GM12878 (cell line): ENCODE measurements around the gene ACOT12. TPM values are rescaled to one million over a fixed set of nuclear protein-coding genes. Genes with fewer than 3 reads are reported as not detected.

Experiments
- ATAC-seq: fragments of 200-7000 bp; cut with Tn5 transposase; 3 replicates; pipeline ENCODE4 v1.9.1; 2020; ENCODE audit warnings: mild to moderate bottlenecking, moderate library complexity
- BruUV-seq: library from RNA; stranded (reverse); fragments of 400-500 nt; replicated peaks from 2 replicates; lab custom pipeline; 2021; lab: Mats Ljungman, UMichigan
- CTCF ChIA-PET: fragments of 300-600 bp; sonication (Branson Sonifier 250); formaldehyde crosslinking; extraction: SDS; loops from one replicate; lab custom pipeline; 2021; ENCODE audit warnings: inconsistent platforms; lab: Yijun Ruan, JAX
- POLR2A ChIA-PET: fragments of 350-600 bp; formaldehyde crosslinking; extraction: SDS; loops from one replicate; lab custom pipeline; 2021; ENCODE audit warnings: inconsistent platforms; lab: Charles Lee
- RAD21 ChIA-PET: fragments of 300-600 bp; sonication (Branson Sonifier 250); formaldehyde crosslinking; loops from one replicate; lab custom pipeline; 2023; ENCODE audit warnings: antibody characterized with exemption; ENCODE audit not compliant: unreplicated experiment; lab: Charles Lee
- SMC1A ChIA-PET: fragments of 300-600 bp; sonication (Branson Sonifier 250); formaldehyde crosslinking; loops from one replicate; lab custom pipeline; 2023; ENCODE audit not compliant: unreplicated experiment, uncharacterized antibody; lab: Charles Lee
- DNase-seq: peaks from one replicate; pipeline ENCODE4 v3.0.0-alpha.2; 2011; ENCODE audit warnings: low read depth, low spot score
- FAIRE-seq: peaks from 3 replicates; lab custom pipeline; 2011; peaks lifted over from hg19 to GRCh38; lab: Jason Lieb, UNC
- H2AFZ ChIP-seq: 2 replicates; pipeline ENCODE4 v1.6.0; 2011; ENCODE audit warnings: low read depth, low read length, control low read depth; ENCODE audit not compliant: control insufficient read depth
- H3K27ac ChIP-seq: 2 replicates; pipeline ENCODE4 v1.5.1; 2011; ENCODE audit warnings: control low read depth; ENCODE audit not compliant: control insufficient read depth, insufficient read depth
- H3K27me3 ChIP-seq, 2 experiments: replicated peaks in 1 of 2; 2 replicates each; pipeline versions ENCODE4 v1.6.0 to v1.6.1; 2011; ENCODE audit warnings: low read length in 1 of 2; ENCODE audit not compliant: control insufficient read depth in 2 of 2, insufficient read depth in 2 of 2
- H3K36me3 ChIP-seq, 2 experiments: 2 replicates each; pipeline ENCODE4 v1.5.1; 2011; ENCODE audit warnings: low read length in 1 of 2; ENCODE audit not compliant: control insufficient read depth in 2 of 2, insufficient read depth in 2 of 2
- H3K4me1 ChIP-seq: 2 replicates; pipeline ENCODE4 v1.6.1; 2011; ENCODE audit warnings: mild to moderate bottlenecking, low read length, moderate library complexity, mixed read lengths; ENCODE audit not compliant: control insufficient read depth, insufficient read depth
- H3K4me2 ChIP-seq: 2 replicates; pipeline ENCODE4 v1.6.0; 2011; ENCODE audit warnings: control low read depth; ENCODE audit not compliant: control insufficient read depth, insufficient read depth
- H3K4me3 ChIP-seq: fragments of 200-600 bp; sonication (generic); 2 replicates; pipeline ENCODE4 v1.5.1; 2016
- H3K79me2 ChIP-seq: 2 replicates; pipeline ENCODE4 v1.6.0; 2011; ENCODE audit warnings: low read length; ENCODE audit not compliant: control insufficient read depth, insufficient read depth
- H3K9ac ChIP-seq: 2 replicates; pipeline ENCODE4 v1.8.0; 2011; ENCODE audit warnings: low read length, control low read depth, mixed read lengths; ENCODE audit not compliant: control insufficient read depth, insufficient read depth
- H3K9me3 ChIP-seq: replicated peaks from 3 replicates; pipeline ENCODE4 v1.5.1; 2011; ENCODE audit warnings: mild to moderate bottlenecking, low read length; ENCODE audit not compliant: control insufficient read depth, insufficient read depth
- H4K20me1 ChIP-seq: 2 replicates; pipeline ENCODE4 v1.6.0; 2011; ENCODE audit not compliant: control insufficient read depth, insufficient read depth
- ATF3 ChIP-seq: IDR thresholded peaks from 2 replicates; pipeline ENCODE4 v1.6.1; 2011; ENCODE audit warnings: low read depth, mild to moderate bottlenecking, low read length, moderate library complexity, borderline replicate concordance; ENCODE audit errors: extremely low read depth
- BHLHE40 ChIP-seq, 2 experiments: fragments of 450-650 bp in 1 of 2; IDR thresholded peaks; 2 replicates each; pipeline ENCODE4 v1.6.1; 2011 to 2017; ENCODE audit warnings: low read depth in 2 of 2, borderline replicate concordance in 1 of 2, improper control_type of control experiment in 1 of 2, low read length in 1 of 2, mild to moderate bottlenecking in 1 of 2
- DPF2 ChIP-seq: fragments of 450-650 bp; IDR thresholded peaks from 2 replicates; pipeline ENCODE4 v1.6.1; 2017; ENCODE audit warnings: mild to moderate bottlenecking
- EP300 ChIP-seq, 2 experiments: fragments of 150-350 bp in 1 of 2; IDR thresholded peaks; 2 replicates each; pipeline ENCODE4 v1.6.1; 2011 to 2012; ENCODE audit warnings: low read depth in 2 of 2, low read length in 2 of 2, borderline replicate concordance in 1 of 2, improper control_type of control experiment in 1 of 2, inconsistent platforms in 1 of 2; ENCODE audit not compliant: control insufficient read depth in 1 of 2
- MTA3 ChIP-seq: IDR thresholded peaks from 2 replicates; pipeline ENCODE4 v1.6.1; 2012; ENCODE audit warnings: low read length, inconsistent platforms, borderline replicate concordance
- NFIC ChIP-seq: IDR thresholded peaks from 2 replicates; pipeline ENCODE4 v1.6.1; 2012; ENCODE audit warnings: low read depth, mild to moderate bottlenecking, inconsistent platforms, low read length, moderate library complexity
- NFYA ChIP-seq: IDR thresholded peaks from 2 replicates; pipeline ENCODE4 v1.6.1; 2011; ENCODE audit warnings: low read depth, mild to moderate bottlenecking, low read length, improper control_type of control experiment, borderline replicate concordance
- PRDM15 ChIP-seq: fragments of 450-650 bp; formaldehyde crosslinking; IDR thresholded peaks from 2 replicates; pipeline ENCODE4 v1.4.0; 2020; ENCODE audit warnings: mild to moderate bottlenecking, moderate library complexity
- SIN3A ChIP-seq: IDR thresholded peaks from 2 replicates; pipeline ENCODE4 v1.6.1; 2012; ENCODE audit warnings: low read depth, low read length, improper control_type of control experiment
- SP1 ChIP-seq: IDR thresholded peaks from one replicate; pipeline ENCODE4 v1.6.1; 2011; ENCODE audit warnings: low read depth, low read length
- SREBF2 ChIP-seq: IDR thresholded peaks from 2 replicates; pipeline ENCODE4 v1.6.1; 2012; ENCODE audit warnings: mild to moderate bottlenecking, low read length
- TCF3 ChIP-seq: IDR thresholded peaks from 2 replicates; pipeline ENCODE4 v1.6.1; 2012; ENCODE audit warnings: low read depth, mild to moderate bottlenecking, low read length, borderline replicate concordance; ENCODE audit not compliant: insufficient read depth
- ZSCAN29 ChIP-seq: fragments of 450-650 bp; IDR thresholded peaks from 2 replicates; pipeline ENCODE4 v1.6.1; 2017; ENCODE audit warnings: mild to moderate bottlenecking, moderate library complexity
- WGBS: methylation state at CpG from one replicate; pipeline ENCODE4 v1.1.6; 2016; ENCODE audit warnings: low lambda C conversion rate; ENCODE audit not compliant: insufficient replicate concordance, insufficient coverage; ENCODE audit errors: missing lambda C conversion rate; 5-methylcytosine and 5-hydroxymethylcytosine counted together
- in situ Hi-C: fragments of 300-500 bp; cut with MboI; formaldehyde crosslinking; loops from 9 replicates; pipeline ENCODE4 v1.14.3; 2018; ENCODE audit warnings: mixed read lengths
- intact Hi-C: fragments of 100-400 bp; cut with micrococcal nuclease; formaldehyde crosslinking; loops from one replicate; pipeline ENCODE4 v1.14.2; 2022; ENCODE audit not compliant: unreplicated experiment
- polyA plus RNA-seq, 11 experiments: library from polyadenylated mRNA; depleted of rRNA in 4 of 11; unstranded in 6 of 11; stranded (reverse) in 5 of 11; fragments of >200 nt; fragmentation: Nextera tagmentation in 4 of 11; fragmentation: Illumina TruSeq in 1 of 11; extraction: Ambion mirVana in 4 of 11; extraction: Trizol in 1 of 11; gene quantifications; 1 replicate in 1 of 11; 2 replicates in 10 of 11; pipeline versions ENCODE4 v1.2.1 to v1.2.3, GENCODE V29; 2011 to 2016; ENCODE audit warnings: inconsistent platforms in 2 of 11, missing spikeins in 2 of 11, low read depth in 1 of 11
- total RNA-seq, 4 experiments: library from RNA; depleted of rRNA in 3 of 4; stranded (reverse); fragments of >200 nt in 3 of 4; fragmentation: Illumina TruSeq in 1 of 4; extraction: Trizol in 1 of 4; gene quantifications; 2 replicates each; pipeline versions ENCODE4 v1.2.1 to v1.2.3, GENCODE V29; 2013 to 2021
- TF ChIP-seq, protein P1 (sequence below): IDR thresholded peaks from 2 replicates; pipeline ENCODE4 v1.6.1; 2011; ENCODE audit warnings: borderline replicate concordance, low read depth, mild to moderate bottlenecking, moderate library complexity, low read length; ENCODE audit not compliant: insufficient read depth, poor library complexity, severe bottlenecking
- TF ChIP-seq, protein P2 (sequence below): fragments of 450-650 bp; IDR thresholded peaks from 2 replicates; pipeline ENCODE4 v1.6.1; 2018; ENCODE audit warnings: mild to moderate bottlenecking, low read depth, moderate library complexity; ENCODE audit not compliant: partially characterized antibody

Gene ACOT12
- total and polyA plus RNA-seq, 10 of the 15 experiments (the other 5 are each of a cell fraction or from before 2014, with no cell fraction given) = 0.08 TPM; not detected in 9

DNA sequence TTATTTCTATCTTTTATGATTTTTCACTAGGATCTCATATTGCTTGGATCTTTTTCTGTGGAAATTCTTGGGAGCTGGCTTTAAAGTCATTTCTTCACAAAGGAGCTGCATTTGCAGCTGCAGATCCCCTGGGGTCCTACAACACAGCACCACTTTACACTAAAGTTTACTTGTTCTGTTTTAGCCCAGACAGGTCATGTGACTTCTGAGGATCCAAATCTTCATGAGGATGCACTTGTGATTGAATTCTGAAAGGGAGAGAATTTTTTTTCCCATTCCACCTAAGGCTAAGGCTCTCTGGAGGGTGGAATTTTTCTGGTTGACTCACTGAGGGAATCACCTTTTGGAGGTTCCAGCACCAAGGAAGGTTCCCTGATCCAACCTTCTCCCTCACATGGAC lies 43.4 kb downstream of the ACOT12 start (continued):
- no peak for TF ChIP-seq SP1
- no peak for TF ChIP-seq PRDM15 (CRISPR knock-in tag)
- TF ChIP-seq SREBF2 = no peak
- no peak for TF ChIP-seq EP300 (IDR thresholded peaks at IDR 0.05; ENCODE audit: borderline replicate concordance in 1 of 2, control insufficient read depth in 1 of 2, low read depth in 2 of 2, low read length in 2 of 2)
- no peak for TF ChIP-seq ATF3
- TF ChIP-seq, protein P1, sequence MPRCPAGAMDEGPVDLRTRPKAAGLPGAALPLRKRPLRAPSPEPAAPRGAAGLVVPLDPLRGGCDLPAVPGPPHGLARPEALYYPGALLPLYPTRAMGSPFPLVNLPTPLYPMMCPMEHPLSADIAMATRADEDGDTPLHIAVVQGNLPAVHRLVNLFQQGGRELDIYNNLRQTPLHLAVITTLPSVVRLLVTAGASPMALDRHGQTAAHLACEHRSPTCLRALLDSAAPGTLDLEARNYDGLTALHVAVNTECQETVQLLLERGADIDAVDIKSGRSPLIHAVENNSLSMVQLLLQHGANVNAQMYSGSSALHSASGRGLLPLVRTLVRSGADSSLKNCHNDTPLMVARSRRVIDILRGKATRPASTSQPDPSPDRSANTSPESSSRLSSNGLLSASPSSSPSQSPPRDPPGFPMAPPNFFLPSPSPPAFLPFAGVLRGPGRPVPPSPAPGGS = no peak

DNA sequence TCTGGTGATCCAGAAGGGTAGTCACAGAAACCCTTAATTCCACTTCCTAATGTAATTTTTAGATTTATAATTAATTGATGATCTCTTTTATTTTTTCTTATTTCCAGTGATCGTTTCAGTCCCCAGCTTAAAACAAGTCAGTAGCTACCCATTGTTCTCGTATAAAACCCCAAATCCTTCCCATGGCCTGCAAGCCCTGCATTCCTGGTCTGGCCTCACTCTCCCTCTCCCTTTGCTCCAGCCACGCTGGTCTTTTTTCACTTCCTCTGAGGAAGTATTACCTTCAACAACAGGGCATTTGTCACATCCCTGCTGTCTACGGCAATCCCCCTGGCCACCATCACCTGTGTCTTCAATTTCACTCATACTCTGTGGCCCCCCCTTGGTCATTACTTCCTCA lies 44.8 kb downstream of the ACOT12 start:
- no peak for FAIRE-seq
- ChIA-PET RAD21 (no interaction called here), CTCF (interaction anchor here (0.7 kb wide), 1 partner anchor 8 kb away, joined by 3 read pairs; no protein-coding TSS in a partner anchor), SMC1A (no interaction called here), POLR2A (no interaction called here)
- intact Hi-C loops = no loop called here
- Histone ChIP-seq H3K27me3 (0 out of 4 replicates have a peak, but pooled peaks cover 0 to 3% of the 10 kb centered on the region in 2 experiments), H3K36me3 (no peaks in the 10 kb centered on the region), H3K4me1 (no peaks in the 10 kb centered on the region), H3K79me2 (no peaks in the 10 kb centered on the region), H3K4me3 (no peak overlapping the region), H3K27ac (no peak overlapping the region), H3K9ac (no peak overlapping the region), H3K4me2 (no peak overlapping the region), H3K9me3 (no peaks in the 10 kb centered on the region), H4K20me1 (no peaks in the 10 kb centered on the region), H2AFZ (no peak overlapping the region)
- no peak for ATAC-seq
- no peak for DNase-seq
- BruUV-seq = no TSS peak
- in situ Hi-C loops = no loop called here
- 43% methylated on average over 4 of the region's 4 CpGs for WGBS
- no peak for TF ChIP-seq BHLHE40 (IDR thresholded peaks at IDR 0.05; ENCODE audit: borderline replicate concordance in 1 of 2, low read depth in 2 of 2, low read length in 1 of 2)
- TF ChIP-seq NFIC = no peak
- TF ChIP-seq DPF2 = no peak
- no peak for TF ChIP-seq MTA3
- TF ChIP-seq, protein P2, sequence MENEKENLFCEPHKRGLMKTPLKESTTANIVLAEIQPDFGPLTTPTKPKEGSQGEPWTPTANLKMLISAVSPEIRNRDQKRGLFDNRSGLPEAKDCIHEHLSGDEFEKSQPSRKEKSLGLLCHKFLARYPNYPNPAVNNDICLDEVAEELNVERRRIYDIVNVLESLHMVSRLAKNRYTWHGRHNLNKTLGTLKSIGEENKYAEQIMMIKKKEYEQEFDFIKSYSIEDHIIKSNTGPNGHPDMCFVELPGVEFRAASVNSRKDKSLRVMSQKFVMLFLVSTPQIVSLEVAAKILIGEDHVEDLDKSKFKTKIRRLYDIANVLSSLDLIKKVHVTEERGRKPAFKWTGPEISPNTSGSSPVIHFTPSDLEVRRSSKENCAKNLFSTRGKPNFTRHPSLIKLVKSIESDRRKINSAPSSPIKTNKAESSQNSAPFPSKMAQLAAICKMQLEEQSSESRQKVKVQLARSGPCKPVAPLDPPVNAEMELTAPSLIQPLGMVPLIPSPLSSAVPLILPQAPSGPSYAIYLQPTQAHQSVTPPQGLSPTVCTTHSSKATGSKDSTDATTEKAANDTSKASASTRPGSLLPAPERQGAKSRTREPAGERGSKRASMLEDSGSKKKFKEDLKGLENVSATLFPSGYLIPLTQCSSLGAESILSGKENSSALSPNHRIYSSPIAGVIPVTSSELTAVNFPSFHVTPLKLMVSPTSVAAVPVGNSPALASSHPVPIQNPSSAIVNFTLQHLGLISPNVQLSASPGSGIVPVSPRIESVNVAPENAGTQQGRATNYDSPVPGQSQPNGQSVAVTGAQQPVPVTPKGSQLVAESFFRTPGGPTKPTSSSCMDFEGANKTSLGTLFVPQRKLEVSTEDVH = no peak
- no peak for TF ChIP-seq TCF3
- TF ChIP-seq NFYA = no peak
- TF ChIP-seq ZSCAN29 = no peak
- no peak for TF ChIP-seq SIN3A
